PC-9 (cell line): ENCODE results near the gene TRAM2. TPM values are rescaled to one million over a fixed set of nuclear protein-coding genes. Genes with fewer than 3 reads are reported as not detected.

Experiments
- BruUV-seq: library from RNA; stranded (reverse); fragments of 400-500 nt; replicated peaks from 2 replicates; lab custom pipeline; 2021; lab: Mats Ljungman, UMichigan
- CTCF ChIA-PET: fragments of 300-600 bp; sonication (Branson Sonifier 250); formaldehyde crosslinking; loops from one replicate; lab custom pipeline; 2022; ENCODE audit warnings: antibody characterized with exemption; lab: Charles Lee
- POLR2A ChIA-PET: fragments of 300-600 bp; sonication (Branson Sonifier 250); formaldehyde crosslinking; loops from one replicate; lab custom pipeline; 2022; ENCODE audit warnings: antibody characterized with exemption; ENCODE audit not compliant: unreplicated experiment; lab: Charles Lee
- DNase-seq, 2 experiments: peaks; one replicate each; pipeline versions ENCODE4 v3.0.0 to v3.0.0-alpha.2; 2015 to 2022; ENCODE audit warnings: mixed read lengths in 1 of 2
- H2AFZ ChIP-seq: fragments of 200-600 bp; sonication (generic); 2 replicates; pipeline ENCODE4 v1.8.1; 2017; ENCODE audit warnings: antibody characterized with exemption
- H3F3A ChIP-seq: fragments of 200-600 bp; sonication (generic); 2 replicates; pipeline ENCODE4 v1.8.1; 2017; ENCODE audit warnings: antibody characterized with exemption, mild to moderate bottlenecking, low read depth; ENCODE audit not compliant: insufficient read depth
- H3K27ac ChIP-seq: fragments of 200-600 bp; sonication (generic); 2 replicates; pipeline ENCODE4 v1.6.1; 2016; ENCODE audit warnings: mixed run types
- H3K27me3 ChIP-seq: fragments of 200-600 bp; sonication (generic); 2 replicates; pipeline ENCODE4 v1.6.1; 2016; ENCODE audit warnings: low read depth, mixed run types; ENCODE audit not compliant: insufficient read depth
- H3K36me3 ChIP-seq: fragments of 200-600 bp; sonication (generic); 2 replicates; pipeline ENCODE4 v1.6.1; 2016; ENCODE audit warnings: low read depth, mixed run types
- H3K4me1 ChIP-seq: fragments of 200-600 bp; sonication (generic); replicated peaks from 2 replicates; pipeline ENCODE4 v1.6.1; 2016; ENCODE audit warnings: mixed run types; ENCODE audit not compliant: insufficient read depth
- H3K4me2 ChIP-seq: fragments of 200-600 bp; sonication (generic); 2 replicates; pipeline ENCODE4 v1.6.1; 2017; ENCODE audit warnings: mixed run types
- H3K4me3 ChIP-seq: fragments of 200-600 bp; sonication (generic); 2 replicates; pipeline ENCODE4 v1.6.1; 2016; ENCODE audit warnings: mixed run types
- H3K79me2 ChIP-seq: fragments of 200-600 bp; sonication (generic); 2 replicates; pipeline ENCODE4 v1.6.1; 2017; ENCODE audit warnings: low read depth, mixed run types
- H3K9me2 ChIP-seq: fragments of 200-600 bp; sonication (generic); 2 replicates; pipeline ENCODE4 v1.8.1; 2017; ENCODE audit warnings: mild to moderate bottlenecking; ENCODE audit not compliant: insufficient read depth
- H3K9me3 ChIP-seq: fragments of 200-600 bp; sonication (generic); 2 replicates; pipeline ENCODE4 v1.8.1; 2016; ENCODE audit warnings: low read depth; ENCODE audit not compliant: insufficient read depth
- H4K20me1 ChIP-seq: fragments of 200-600 bp; sonication (generic); 2 replicates; pipeline ENCODE4 v1.8.1; 2017; ENCODE audit not compliant: insufficient read depth
- EZH2 ChIP-seq: fragments of 200-600 bp; sonication (generic); IDR thresholded peaks from 2 replicates; pipeline ENCODE4 v1.8.0; 2017; ENCODE audit warnings: antibody characterized with exemption, low read depth
- intact Hi-C: fragments of 100-400 bp; cut with micrococcal nuclease; formaldehyde crosslinking; loops from one replicate; pipeline ENCODE4 v1.10.0; 2022; ENCODE audit not compliant: unreplicated experiment
- total RNA-seq: library from RNA; stranded (reverse); gene quantifications from 2 replicates; pipeline ENCODE4 v1.2.3, GENCODE V29; 2021
- TF ChIP-seq, protein P1 (sequence below): fragments of 200-600 bp; sonication (generic); conservative IDR thresholded peaks from 2 replicates; pipeline ENCODE4 v1.6.1; 2017; ENCODE audit warnings: mixed run types, antibody characterized with exemption, mild to moderate bottlenecking, moderate library complexity

TRAM2 gene
- total RNA-seq, 1 experiment from 2014 or later, result 40.9 TPM

DNA sequence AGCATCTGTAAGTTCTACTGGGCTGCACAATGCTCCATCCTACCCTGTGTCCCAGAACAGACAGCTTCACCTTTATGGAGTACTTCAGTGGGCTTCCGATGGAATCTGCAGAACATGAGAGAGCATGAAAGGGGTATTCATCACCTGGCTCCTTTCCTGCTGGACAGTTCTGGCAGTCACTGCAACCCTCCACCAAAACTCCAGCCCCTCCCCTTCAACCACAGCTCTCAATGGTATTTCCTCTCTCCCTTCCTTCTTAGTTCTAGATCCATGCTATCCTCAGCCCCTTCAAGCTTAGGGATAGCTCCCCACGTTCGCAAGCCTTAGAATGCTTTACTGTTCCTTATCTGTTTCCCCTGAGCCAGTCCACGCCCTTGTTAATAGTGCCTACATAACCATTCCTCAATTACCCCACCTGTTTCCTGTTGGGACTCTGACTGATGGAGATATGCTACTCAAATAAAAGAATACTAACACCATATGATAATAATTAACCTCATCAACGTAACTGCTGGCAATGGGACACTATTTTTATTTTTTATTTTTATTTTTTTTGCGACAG lies 26.8 kb downstream of the TRAM2 start:
- no peak overlapping the region for H2AFZ ChIP-seq
- no peak overlapping the region for H3K4me3 ChIP-seq
- H3K36me3 ChIP-seq, result no peaks in the 10 kb centered on the region
- no peaks in the 10 kb centered on the region; the same call in 1 of the 2 replicates for H4K20me1 ChIP-seq
- no peak overlapping the region for H3K4me2 ChIP-seq
- TF ChIP-seq EZH2, result no peak
- TF ChIP-seq, protein P1, sequence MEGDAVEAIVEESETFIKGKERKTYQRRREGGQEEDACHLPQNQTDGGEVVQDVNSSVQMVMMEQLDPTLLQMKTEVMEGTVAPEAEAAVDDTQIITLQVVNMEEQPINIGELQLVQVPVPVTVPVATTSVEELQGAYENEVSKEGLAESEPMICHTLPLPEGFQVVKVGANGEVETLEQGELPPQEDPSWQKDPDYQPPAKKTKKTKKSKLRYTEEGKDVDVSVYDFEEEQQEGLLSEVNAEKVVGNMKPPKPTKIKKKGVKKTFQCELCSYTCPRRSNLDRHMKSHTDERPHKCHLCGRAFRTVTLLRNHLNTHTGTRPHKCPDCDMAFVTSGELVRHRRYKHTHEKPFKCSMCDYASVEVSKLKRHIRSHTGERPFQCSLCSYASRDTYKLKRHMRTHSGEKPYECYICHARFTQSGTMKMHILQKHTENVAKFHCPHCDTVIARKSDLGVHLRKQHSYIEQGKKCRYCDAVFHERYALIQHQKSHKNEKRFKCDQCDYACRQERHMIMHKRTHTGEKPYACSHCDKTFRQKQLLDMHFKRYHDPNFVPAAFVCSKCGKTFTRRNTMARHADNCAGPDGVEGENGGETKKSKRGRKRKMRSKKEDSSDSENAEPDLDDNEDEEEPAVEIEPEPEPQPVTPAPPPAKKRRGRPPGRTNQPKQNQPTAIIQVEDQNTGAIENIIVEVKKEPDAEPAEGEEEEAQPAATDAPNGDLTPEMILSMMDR, result no peak
- peaks cover 10% of the 10 kb centered on the region for H3K79me2 ChIP-seq
- no peaks in the 10 kb centered on the region for H3K27me3 ChIP-seq
- DNase-seq, result no peak
- no peaks in the 10 kb centered on the region for H3K9me3 ChIP-seq
- ChIA-PET POLR2A (no interaction called here), CTCF (interaction anchor here (0.5 kb wide), 1 partner anchor 11 kb away, joined by 7 read pairs; no protein-coding TSS in a partner anchor)
- H3K4me1 ChIP-seq, result 0 out of 2 replicates have a peak, but pooled peaks cover 8% of the 10 kb centered on the region
- no peak overlapping the region for H3K27ac ChIP-seq
- intact Hi-C loops, result loop anchor here (2.0 kb wide), 2 partner anchors 17 to 33 kb away; no protein-coding TSS in a partner anchor
- H3K9me2 ChIP-seq, result no peaks in the 10 kb centered on the region
- no TSS peak for BruUV-seq
- peaks cover 4% of the 10 kb centered on the region; the same call in 1 of the 2 replicates for H3F3A ChIP-seq

DNA sequence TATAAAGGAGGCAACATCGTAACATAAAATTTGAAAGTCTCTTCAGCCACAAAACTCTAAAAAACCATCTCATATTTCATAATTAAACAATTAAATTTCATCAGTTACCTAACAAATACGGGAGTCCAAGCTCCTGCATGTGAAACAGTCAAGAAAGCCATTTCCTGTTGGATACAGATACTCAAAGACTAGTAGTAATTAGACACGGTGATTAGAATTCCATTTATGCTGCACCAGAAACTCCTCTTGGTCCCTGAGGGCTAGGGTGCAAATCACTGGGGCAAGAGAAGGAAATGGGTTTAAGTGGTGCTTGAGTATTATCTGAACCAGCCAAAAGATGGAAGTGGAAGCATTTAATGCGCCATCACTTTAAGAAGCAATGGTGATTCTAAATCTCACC lies 27.4 kb downstream of the TRAM2 start:
- DNase-seq, result no peak
- POLR2A ChIA-PET, result no interaction called here
- peaks cover 10% of the 10 kb centered on the region for H3K79me2 ChIP-seq

DNA sequence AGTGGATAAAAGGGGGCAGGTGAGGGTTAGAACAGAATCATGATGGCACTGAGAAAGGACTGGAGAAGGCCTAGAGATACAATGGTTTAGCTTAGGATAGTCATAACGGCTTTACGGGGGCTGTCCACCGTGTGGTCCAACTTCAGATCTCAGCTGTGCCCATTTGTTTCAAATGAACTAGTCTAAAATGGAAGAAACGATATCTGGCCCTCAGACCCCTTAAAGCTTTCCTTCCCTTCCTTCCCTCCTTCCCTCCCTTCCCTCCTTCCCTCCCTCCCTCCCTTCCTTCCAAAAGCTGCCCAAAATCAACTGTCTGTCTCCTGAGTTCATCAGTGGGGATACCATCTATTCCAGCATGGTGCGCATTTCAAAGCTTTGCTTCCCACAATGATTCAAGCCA lies 27.9 kb downstream of the TRAM2 start:
- H3K79me2 ChIP-seq, result peaks cover 10% of the 10 kb centered on the region

More for the DNA sequence above, 27.4 kb downstream of the TRAM2 start:
- no TSS peak for BruUV-seq
- CTCF ChIA-PET, result no interaction called here
- H3K27me3 ChIP-seq, result no peaks in the 10 kb centered on the region
- TF ChIP-seq, protein P1, result no peak
- no peak for TF ChIP-seq EZH2
- no peak overlapping the region for H3K4me3 ChIP-seq
- H3K9me3 ChIP-seq, result no peaks in the 10 kb centered on the region
- peaks cover 10% of the 10 kb centered on the region; the same call in 1 of the 2 replicates for H3K4me1 ChIP-seq
- no peak overlapping the region for H2AFZ ChIP-seq
- peaks cover 4% of the 10 kb centered on the region; the same call in 1 of the 2 replicates for H3F3A ChIP-seq
- intact Hi-C loops, result no loop called here
- H3K4me2 ChIP-seq, result no peak overlapping the region
- no peaks in the 10 kb centered on the region for H3K9me2 ChIP-seq
- no peak overlapping the region for H3K27ac ChIP-seq
- no peaks in the 10 kb centered on the region for H3K36me3 ChIP-seq
- H4K20me1 ChIP-seq, result no peaks in the 10 kb centered on the region; the same call in 1 of the 2 replicates

More for the DNA sequence above, 27.9 kb downstream of the TRAM2 start:
- DNase-seq, result no peak
- Histone ChIP-seq H3K4me2 (no peak overlapping the region), H3K36me3 (no peaks in the 10 kb centered on the region), H3K4me3 (no peak overlapping the region), H4K20me1 (no peaks in the 10 kb centered on the region; the same call in 1 of the 2 replicates), H3K9me3 (no peaks in the 10 kb centered on the region), H3F3A (peaks cover 4% of the 10 kb centered on the region; the same call in 1 of the 2 replicates), H3K4me1 (peaks cover 14% of the 10 kb centered on the region; the same call in 1 of the 2 replicates), H3K9me2 (no peaks in the 10 kb centered on the region), H2AFZ (no peak overlapping the region), H3K27me3 (no peaks in the 10 kb centered on the region), H3K27ac (no peak overlapping the region)
- intact Hi-C loops, result no loop called here
- TF ChIP-seq, protein P1, result no peak
- TF ChIP-seq EZH2, result no peak
- CTCF ChIA-PET, result no interaction called here
- no TSS peak for BruUV-seq
- POLR2A ChIA-PET, result interaction anchor here (0.5 kb wide), 1 partner anchor 125 kb away, joined by 5 read pairs; no protein-coding TSS in a partner anchor
